K562 treated with DMSO at 1 percent for 48 hours (cell line): ENCODE data around the gene CYP4Z1. TPM values are rescaled to one million over a fixed set of nuclear protein-coding genes. Genes with fewer than 3 reads are reported as not detected.

Experiments used
- total RNA-seq: library from RNA; unstranded; fragments of 300-600 nt; gene quantifications from 2 replicates; pipeline ENCODE4 v1.2.3, GENCODE V29; 2022; ENCODE audit warnings: low replicate concordance; ENCODE audit errors: extremely low read depth

The CYP4Z1 gene
- total RNA-seq: not detected in 2 replicates

DNA sequence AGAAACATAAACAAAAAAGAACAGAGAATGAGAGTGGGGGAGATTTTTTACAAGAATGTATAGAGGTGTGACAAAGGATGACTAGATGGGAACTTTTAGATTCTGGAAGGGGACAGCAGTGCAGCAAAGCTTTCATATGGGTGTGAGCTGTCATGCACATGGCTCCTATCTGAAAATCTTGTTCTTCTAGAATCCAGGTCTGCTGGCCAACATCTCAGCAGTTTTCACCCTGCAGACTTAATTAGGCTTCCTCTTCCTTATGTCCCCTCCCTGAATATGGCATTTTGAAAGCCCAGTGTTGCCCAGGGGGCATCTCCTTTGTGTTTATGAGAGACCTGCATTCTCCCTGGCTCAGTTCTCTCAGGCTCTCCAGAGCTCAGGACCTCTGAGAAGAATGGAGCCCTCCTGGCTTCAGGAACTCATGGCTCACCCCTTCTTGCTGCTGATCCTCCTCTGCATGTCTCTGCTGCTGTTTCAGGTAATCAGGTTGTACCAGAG, at the start of gene CYP4Z1:
Gene CYP4Z1, plus strand, starts transcription at position 135 of the 498 bp plus-strand sequence. Its CDS starts 260 bp downstream, at position 395.

GRCh38 chr1:47023268-47024140, 43.5 kb upstream of the CYP4Z1 start, which contains the start of gene CYP4X1:
CYP4X1 (plus strand) TSS chr1:47023669; CDS start chr1:47023818, 149 bp downstream.

DNA sequence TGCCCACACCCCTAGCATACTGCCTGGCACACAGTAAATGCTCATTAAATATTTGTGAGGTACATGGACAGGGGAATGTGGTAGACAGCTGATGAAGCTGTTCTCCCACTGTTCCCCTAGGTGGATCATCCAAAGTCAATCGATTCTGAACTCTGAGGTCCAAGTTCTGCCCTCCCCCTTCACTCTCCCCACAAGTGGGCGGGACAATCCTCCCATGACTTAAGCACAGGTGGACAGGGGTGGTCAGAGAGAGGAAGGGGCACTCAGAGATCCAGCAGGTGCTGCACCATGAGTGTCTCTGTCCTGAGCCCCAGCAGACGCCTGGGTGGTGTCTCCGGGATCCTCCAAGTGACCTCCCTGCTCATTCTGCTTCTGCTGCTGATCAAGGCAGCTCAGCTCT, 70.2 kb downstream of the CYP4Z1 start, which contains the start of gene CYP4A22:
Gene CYP4A22, plus strand, starts transcription at position 244 of the 400 bp plus-strand sequence. Its CDS starts 45 bp downstream, at position 289.

Other genes starting within 250 kb of the CYP4Z1 start
- not detected in 2 replicates for gene CYP4A11, start 125.8 kb upstream of the CYP4Z1 start, total RNA-seq
- gene CYP4X1, start 43.6 kb upstream of the CYP4Z1 start, total RNA-seq: not detected in 2 replicates
- not detected in 2 replicates for gene CYP4A22, start 70.2 kb downstream of the CYP4Z1 start, total RNA-seq
- not detected in 2 replicates for gene PDZK1IP1, start 122.8 kb downstream of the CYP4Z1 start, total RNA-seq
- gene TAL1, start 165.0 kb downstream of the CYP4Z1 start, total RNA-seq: not detected in 2 replicates
- gene STIL, start 246.9 kb downstream of the CYP4Z1 start, total RNA-seq: not detected in 2 replicates